ENCODE results near the gene CA11. TPM values are rescaled to one million over a fixed set of nuclear protein-coding genes. Genes with fewer than 3 reads are reported as not detected.

The CA11 gene
- total RNA-seq, 2 donors from 2014 or later = 2.9 TPM; not detected in 1

- Histone ChIP-seq H3K4me1 (peaks cover 8% of the 10 kb centered on the region), H3K27ac (no peak overlapping the region), H3K4me3 (no peak overlapping the region), H3K9me3 (no peaks in the 10 kb centered on the region), H3K36me3 (replicated peaks in 1 of 2; ENCODE audit: insufficient read depth in 1 of 2, low read depth in 2 of 2) (no peaks in the 10 kb centered on the region), H3K27me3 (no peaks in the 10 kb centered on the region)
- DNase-seq = no peak
- 82 to 86% methylated on average over 16 to 21 of the region's 21 CpGs for WGBS, 2 donors
- TF ChIP-seq POLR2A (IDR thresholded peaks at IDR 0.05) (no peak), CTCF (IDR thresholded peaks at IDR 0.05) (no peak)
- no peak for ATAC-seq
- intact Hi-C loops (cut with DNase I) = no loop called here
Measured at GRCh38 chr19:48670699-48671445, 24.9 kb upstream of the CA11 start.

DNA sequence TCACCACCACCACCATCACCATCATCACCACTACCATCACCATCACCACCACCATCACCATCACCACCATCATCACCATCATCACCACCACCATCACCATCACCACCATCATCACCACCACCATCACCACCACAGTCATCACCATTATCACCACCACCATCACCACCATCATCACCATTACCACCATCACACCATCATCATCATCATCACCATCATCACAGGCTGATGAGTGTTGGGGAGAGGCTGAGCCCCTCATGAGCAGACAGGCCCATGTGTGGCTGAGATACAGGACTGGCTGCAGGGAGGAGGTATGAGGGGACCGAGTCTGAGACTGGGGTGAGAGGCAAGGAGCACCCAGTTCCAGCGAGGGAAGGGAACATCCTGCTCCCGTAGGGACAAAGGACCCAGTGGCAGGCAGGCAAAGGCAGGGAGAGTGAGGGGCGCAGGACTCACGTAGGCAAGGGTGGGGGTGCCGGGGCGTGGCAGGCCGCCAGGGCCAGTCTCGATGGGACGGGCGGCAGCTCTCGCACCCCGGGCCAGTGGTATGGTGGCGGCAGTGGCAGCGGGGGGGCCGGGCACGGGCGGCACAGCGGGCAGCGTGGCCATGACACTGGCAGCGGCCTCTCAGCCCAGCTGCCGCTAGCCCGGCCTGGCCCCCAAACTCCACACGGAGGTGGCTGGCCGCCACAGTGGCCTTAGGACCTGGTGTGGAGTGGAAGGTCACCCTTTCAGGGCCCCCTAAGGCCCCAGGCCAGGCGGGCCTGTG is 24.1 kb upstream of the CA11 start:
- DNase-seq (no peak), ATAC-seq (no peak)
- H3K4me3 ChIP-seq = no peak overlapping the region
- no peaks in the 10 kb centered on the region for H3K9me3 ChIP-seq
- no peaks in the 10 kb centered on the region for H3K27me3 ChIP-seq
- intact Hi-C loops (cut with DNase I) = no loop called here
- WGBS, 2 donors = 89 to 95% methylated on average over 15 to 26 of the region's 26 CpGs
- no peaks in the 10 kb centered on the region for H3K36me3 ChIP-seq (replicated peaks in 1 of 2; ENCODE audit: insufficient read depth in 1 of 2, low read depth in 2 of 2)
- peaks cover 1% of the 10 kb centered on the region for H3K4me1 ChIP-seq
- H3K27ac ChIP-seq = no peak overlapping the region
- TF ChIP-seq CTCF (IDR thresholded peaks at IDR 0.05) = no peak

GRCh38 chr19:48668761-48669160 is 22.8 kb upstream of the CA11 start:
- H3K27me3 ChIP-seq = no peaks in the 10 kb centered on the region
- TF ChIP-seq POLR2A (IDR thresholded peaks at IDR 0.05) (no peak), CTCF (IDR thresholded peaks at IDR 0.05) (no peak)
- no peak overlapping the region for H3K27ac ChIP-seq
- H3K9me3 ChIP-seq = no peaks in the 10 kb centered on the region
- no peak overlapping the region for H3K4me3 ChIP-seq
- no peaks in the 10 kb centered on the region for H3K36me3 ChIP-seq (replicated peaks in 1 of 2; ENCODE audit: insufficient read depth in 1 of 2, low read depth in 2 of 2)
- intact Hi-C loops (cut with DNase I) = no loop called here
- no peak for ATAC-seq
- no peaks in the 10 kb centered on the region for H3K4me1 ChIP-seq
- WGBS, 2 donors = 96 to 99% methylated on average over 2 of the region's 2 CpGs
- no peak for DNase-seq

DNA sequence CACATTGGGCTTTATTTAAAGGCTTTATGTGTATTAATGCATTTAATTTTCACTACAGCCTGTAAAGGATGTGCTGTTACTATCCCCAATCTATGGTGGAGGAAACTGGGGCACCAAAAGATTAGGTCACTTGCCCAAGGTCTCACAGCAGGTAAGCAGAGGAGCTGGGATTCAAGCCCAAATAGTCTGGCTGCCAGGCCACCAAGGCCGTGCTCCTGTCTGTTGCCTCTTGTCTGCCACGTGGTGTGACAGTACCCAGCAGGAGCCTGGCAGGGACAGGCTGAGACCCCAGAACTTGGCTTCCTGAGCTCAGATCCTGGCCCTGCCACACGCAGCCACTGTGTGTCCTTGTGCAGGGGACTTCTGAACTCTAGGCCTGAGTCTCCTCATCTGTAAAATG is 22.3 kb upstream of the CA11 start:
- Histone ChIP-seq H3K27ac (no peak overlapping the region), H3K27me3 (no peaks in the 10 kb centered on the region), H3K4me3 (no peak overlapping the region), H3K36me3 (replicated peaks in 1 of 2; ENCODE audit: insufficient read depth in 1 of 2, low read depth in 2 of 2) (no peaks in the 10 kb centered on the region), H3K9me3 (no peaks in the 10 kb centered on the region), H3K4me1 (no peaks in the 10 kb centered on the region)
- DNase-seq = no peak
- intact Hi-C loops (cut with DNase I) = no loop called here
- no peak for ATAC-seq
- WGBS, 2 donors = 55% methylated on average over 3 of the region's 3 CpGs; no CpG with 5 or more reads in 1 of the 2 donors
- TF ChIP-seq POLR2A (IDR thresholded peaks at IDR 0.05) (no peak), CTCF (IDR thresholded peaks at IDR 0.05) (no peak)
